ENCODE measurements around the gene TIMM17B. TPM values are rescaled to one million over a fixed set of nuclear protein-coding genes. Genes with fewer than 3 reads are reported as not detected.
A peak's percentile ranks its signal among the peaks of the same experiment; 100 is the strongest.

TIMM17B gene
- total RNA-seq, 1 donor from 2014 or later, result 37.7 TPM

DNA sequence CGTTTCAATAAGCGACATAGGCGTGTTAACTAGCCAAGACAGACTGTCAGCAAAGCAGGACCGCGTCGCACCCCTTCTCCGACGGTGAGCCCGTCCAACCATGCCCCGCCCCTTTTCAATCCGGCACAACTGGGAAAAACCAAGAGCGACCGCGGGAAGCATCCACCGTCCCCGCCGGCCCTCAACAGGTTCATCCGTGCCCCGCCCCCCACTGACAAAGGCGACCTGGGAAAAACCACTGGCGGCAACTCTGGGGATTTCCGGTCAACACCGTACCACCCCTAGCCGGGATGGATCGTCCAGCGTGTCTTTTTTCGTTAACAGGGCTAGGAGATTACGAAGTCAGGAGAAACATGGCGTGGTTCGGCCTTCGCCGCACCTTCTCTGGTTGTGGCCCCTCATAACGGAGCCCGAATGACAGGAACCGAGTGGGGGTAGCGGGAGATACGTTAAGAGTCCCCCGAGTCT, 377 bp downstream of the TIMM17B start:
- Histone ChIP-seq H3K36me3 (peaks cover 30% of the 10 kb centered on the region), H3K27ac (peak overlapping the region; percentile 92), H3K4me1 (peaks cover 8% of the 10 kb centered on the region), H3K9me3 (no peaks in the 10 kb centered on the region), H3K4me3 (peak overlapping the region; percentile 69), H3K27me3 (ENCODE audit: low read depth) (no peaks in the 10 kb centered on the region)
- intact Hi-C loops (cut with DNase I), result no loop called here
- DNase-seq, result peak; percentile 81
- ATAC-seq, result peak; percentile 82 to 85
- TF ChIP-seq, protein P1, sequence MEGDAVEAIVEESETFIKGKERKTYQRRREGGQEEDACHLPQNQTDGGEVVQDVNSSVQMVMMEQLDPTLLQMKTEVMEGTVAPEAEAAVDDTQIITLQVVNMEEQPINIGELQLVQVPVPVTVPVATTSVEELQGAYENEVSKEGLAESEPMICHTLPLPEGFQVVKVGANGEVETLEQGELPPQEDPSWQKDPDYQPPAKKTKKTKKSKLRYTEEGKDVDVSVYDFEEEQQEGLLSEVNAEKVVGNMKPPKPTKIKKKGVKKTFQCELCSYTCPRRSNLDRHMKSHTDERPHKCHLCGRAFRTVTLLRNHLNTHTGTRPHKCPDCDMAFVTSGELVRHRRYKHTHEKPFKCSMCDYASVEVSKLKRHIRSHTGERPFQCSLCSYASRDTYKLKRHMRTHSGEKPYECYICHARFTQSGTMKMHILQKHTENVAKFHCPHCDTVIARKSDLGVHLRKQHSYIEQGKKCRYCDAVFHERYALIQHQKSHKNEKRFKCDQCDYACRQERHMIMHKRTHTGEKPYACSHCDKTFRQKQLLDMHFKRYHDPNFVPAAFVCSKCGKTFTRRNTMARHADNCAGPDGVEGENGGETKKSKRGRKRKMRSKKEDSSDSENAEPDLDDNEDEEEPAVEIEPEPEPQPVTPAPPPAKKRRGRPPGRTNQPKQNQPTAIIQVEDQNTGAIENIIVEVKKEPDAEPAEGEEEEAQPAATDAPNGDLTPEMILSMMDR (IDR thresholded peaks at IDR 0.05), result no peak

DNA sequence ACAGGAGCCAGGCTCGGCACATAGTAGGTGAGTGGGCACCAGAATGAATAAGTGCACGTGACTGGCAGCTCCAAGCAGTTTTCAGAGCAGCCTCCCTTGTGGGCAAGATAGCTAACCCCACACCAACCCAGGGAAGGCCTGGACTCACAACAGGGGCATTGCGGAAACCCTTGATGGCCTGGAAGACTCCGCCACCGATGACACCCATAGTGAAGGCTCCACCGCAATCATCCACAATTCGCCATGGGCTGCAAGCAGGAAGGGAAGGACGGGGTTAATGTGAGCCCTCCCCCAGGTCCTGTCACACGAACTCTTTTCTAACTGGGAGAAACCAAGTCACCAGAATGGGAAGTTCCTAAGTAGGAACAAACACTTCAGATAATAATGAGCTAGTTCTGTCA, 957 bp downstream of the TIMM17B start:
- no peaks in the 10 kb centered on the region for H3K27me3 ChIP-seq (ENCODE audit: low read depth)
- H3K9me3 ChIP-seq, result no peaks in the 10 kb centered on the region
- H3K36me3 ChIP-seq, result peaks cover 24% of the 10 kb centered on the region
- peaks cover 13% of the 10 kb centered on the region for H3K4me1 ChIP-seq
- intact Hi-C loops (cut with DNase I), result no loop called here
- ATAC-seq (no peak), DNase-seq (no peak)
- TF ChIP-seq, protein P1 (IDR thresholded peaks at IDR 0.05), result no peak
- peak overlapping the region; percentile 69 for H3K4me3 ChIP-seq
- H3K27ac ChIP-seq, result peak overlapping the region; percentile 92

DNA sequence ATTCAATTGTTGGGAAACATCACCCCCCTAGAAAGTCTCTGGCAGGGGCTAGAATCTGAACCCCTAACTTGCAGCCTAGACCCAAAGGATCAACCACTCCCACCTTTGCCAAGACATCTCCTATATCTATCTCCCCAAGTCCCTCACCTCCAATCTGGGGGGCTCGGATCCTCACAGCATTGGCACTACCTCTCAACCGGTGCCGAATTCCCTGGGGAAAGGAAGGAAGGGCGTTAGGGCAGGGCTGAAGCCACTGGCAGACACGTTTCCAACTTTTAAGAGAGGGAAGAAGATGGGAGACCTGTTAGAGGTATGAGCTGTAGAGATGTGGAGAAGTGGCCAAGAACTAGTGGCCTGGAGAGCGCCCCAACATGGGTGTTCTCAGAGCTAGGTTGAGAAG, 2.7 kb downstream of the TIMM17B start:
- intact Hi-C loops (cut with DNase I), result no loop called here

DNA sequence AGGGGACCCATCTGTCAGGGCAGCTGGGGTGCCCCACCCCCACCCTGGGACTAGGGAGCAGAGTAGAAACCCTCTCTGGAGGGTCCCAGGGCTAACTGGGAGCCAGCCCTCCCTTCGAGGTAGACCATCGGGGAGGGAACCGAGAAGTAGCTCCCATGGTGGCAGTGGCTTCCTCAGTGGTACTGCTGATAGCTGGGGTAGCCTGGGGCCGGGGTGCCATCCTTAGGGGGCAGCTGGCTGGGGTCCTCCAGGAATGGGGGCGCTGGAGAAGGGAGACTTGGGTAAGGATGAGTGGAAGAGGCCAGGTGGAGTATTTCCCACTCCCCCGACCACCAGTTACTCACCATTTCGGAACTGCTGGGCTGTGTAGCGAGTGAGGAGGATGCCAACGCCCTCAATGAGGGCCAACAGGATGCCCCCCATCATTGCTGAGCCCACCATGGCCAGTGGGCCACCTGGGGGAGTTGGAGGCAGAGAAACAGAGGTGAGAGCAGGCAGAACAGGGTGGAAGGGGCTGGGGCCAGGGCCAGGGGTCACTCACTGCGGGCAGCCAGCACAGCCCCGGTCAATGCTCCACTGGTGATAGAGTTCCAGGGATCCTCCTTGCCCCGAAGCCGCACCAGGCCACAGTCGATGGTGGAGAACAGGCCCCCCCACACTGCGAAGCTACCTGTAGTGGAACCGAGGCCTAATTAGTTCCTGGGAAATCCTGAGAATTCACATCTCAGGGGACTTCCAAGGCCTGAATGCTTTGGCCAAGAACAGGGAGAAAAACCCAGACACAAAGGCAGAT, 3.8 kb downstream of the TIMM17B start:
- H3K36me3 ChIP-seq, result peaks cover 7% of the 10 kb centered on the region
- no peaks in the 10 kb centered on the region for H3K9me3 ChIP-seq
- TF ChIP-seq, protein P1 (IDR thresholded peaks at IDR 0.05), result no peak
- DNase-seq (no peak), ATAC-seq (no peak)
- H3K27ac ChIP-seq, result no peak overlapping the region
- intact Hi-C loops (cut with DNase I), result no loop called here
- peaks cover 16% of the 10 kb centered on the region for H3K4me1 ChIP-seq
- no peak overlapping the region for H3K4me3 ChIP-seq
- H3K27me3 ChIP-seq (ENCODE audit: low read depth), result no peaks in the 10 kb centered on the region

More for the DNA sequence above, 2.7 kb downstream of the TIMM17B start:
- DNase-seq, result no peak
- H3K9me3 ChIP-seq, result no peaks in the 10 kb centered on the region
- no peak overlapping the region for H3K4me3 ChIP-seq
- TF ChIP-seq, protein P1 (IDR thresholded peaks at IDR 0.05), result no peak
- ATAC-seq, result no peak
- peaks cover 14% of the 10 kb centered on the region for H3K36me3 ChIP-seq
- peaks cover 16% of the 10 kb centered on the region for H3K4me1 ChIP-seq
- no peak overlapping the region for H3K27ac ChIP-seq
- H3K27me3 ChIP-seq (ENCODE audit: low read depth), result no peaks in the 10 kb centered on the region

DNA sequence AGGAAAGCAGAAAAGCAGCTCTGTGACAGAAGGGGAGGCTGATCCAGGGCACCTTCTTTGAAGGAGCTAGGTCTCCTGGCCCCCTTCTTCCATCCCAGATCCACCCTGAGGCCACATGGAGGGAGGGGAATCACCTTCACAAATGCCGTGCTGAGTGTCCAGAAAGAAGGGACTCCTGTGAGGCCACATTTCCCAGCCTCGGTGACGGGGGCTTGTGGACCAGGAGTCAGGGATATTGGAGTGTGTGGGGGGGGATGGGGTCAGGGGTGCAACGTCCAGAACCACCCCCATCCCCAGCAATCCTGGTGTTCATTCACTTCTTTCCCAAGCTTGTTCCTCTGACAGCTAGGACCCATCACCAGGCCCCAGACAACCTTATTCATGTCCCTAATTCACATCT, 4.7 kb downstream of the TIMM17B start:
- Histone ChIP-seq H3K4me1 (peaks cover 16% of the 10 kb centered on the region), H3K9me3 (no peaks in the 10 kb centered on the region), H3K36me3 (peaks cover 7% of the 10 kb centered on the region), H3K27me3 (ENCODE audit: low read depth) (no peaks in the 10 kb centered on the region), H3K27ac (no peak overlapping the region), H3K4me3 (no peak overlapping the region)
- TF ChIP-seq, protein P1 (IDR thresholded peaks at IDR 0.05), result no peak
- intact Hi-C loops (cut with DNase I), result no loop called here
- ATAC-seq (no peak), DNase-seq (no peak)

Measured in lower lobe of right lung (tissue), 2 donors.